Gastrocnemius medialis (tissue), 4 donors: ENCODE data around the gene PSAPL1. TPM values are rescaled to one million over a fixed set of nuclear protein-coding genes. Genes with fewer than 3 reads are reported as not detected.

Source experiments
- ATAC-seq, 2 donors: fragments of 150-250 bp; one replicate each; pipeline ENCODE4 v1.9.1; 2016
- DNase-seq, 2 donors: peaks; one replicate each; pipeline ENCODE4 v3.0.0-alpha.2; 2019
- H3K27ac ChIP-seq, 4 donors: fragments of 200-600 bp; sonication (generic); 1 replicate in 1 of 4; 2 replicates in 3 of 4; pipeline ENCODE4 v1.5.1; 2016 to 2018; ENCODE audit warnings: mild to moderate bottlenecking in 2 of 4, moderate library complexity in 1 of 4
- H3K27me3 ChIP-seq, 3 donors: fragments of 200-600 bp; sonication (generic) in 2 of 3; 1 replicate in 1 of 3; 2 replicates in 2 of 3; pipeline versions ENCODE4 v1.5.1 to v1.6.0; 2016 to 2019; ENCODE audit warnings: mild to moderate bottlenecking in 1 of 3, moderate library complexity in 1 of 3
- H3K36me3 ChIP-seq, 2 donors: fragments of 200-600 bp; sonication (generic) in 1 of 2; one replicate each; pipeline ENCODE4 v1.5.1; 2017 to 2018
- H3K4me1 ChIP-seq, 2 donors: fragments of 200-600 bp; sonication (generic) in 1 of 2; one replicate each; pipeline ENCODE4 v1.5.1; 2016 to 2017; ENCODE audit warnings: mild to moderate bottlenecking in 2 of 2
- H3K4me3 ChIP-seq, 4 donors: fragments of 200-600 bp; sonication (generic) in 3 of 4; 1 replicate in 1 of 4; 2 replicates in 3 of 4; pipeline ENCODE4 v1.5.1; 2016 to 2019; ENCODE audit warnings: mild to moderate bottlenecking in 2 of 4
- H3K9me3 ChIP-seq, 3 donors: fragments of 200-600 bp; sonication (generic) in 2 of 3; 1 replicate in 1 of 3; 2 replicates in 2 of 3; pipeline ENCODE4 v1.5.1; 2016 to 2019
- POLR2A ChIP-seq, 2 donors: fragments of 450-650 bp; IDR thresholded peaks; one replicate each; pipeline ENCODE4 v1.6.1; 2017; ENCODE audit warnings: antibody characterized with exemption in 2 of 2, mild to moderate bottlenecking in 2 of 2, moderate library complexity in 2 of 2
- in situ Hi-C, 4 donors: fragments of 200-750 bp; cut with MboI; loops; one replicate each; pipeline versions ENCODE4 v1.15.0 to v1.8.0; 2017; ENCODE audit warnings: low sequenced_read_pairs in 4 of 4
- intact Hi-C: fragments of 100-400 bp; cut with DNase I; formaldehyde crosslinking; loops from one replicate; pipeline ENCODE4 v1.15.1; 2023; ENCODE audit warnings: low total_unique reads
- total RNA-seq, 4 donors: library from RNA; depleted of rRNA; stranded (reverse); fragments of >200 nt; gene quantifications; one replicate each; pipeline versions ENCODE4 v1.1.0 to v1.2.3, GENCODE V29; 2016
- TF ChIP-seq, protein P1 (sequence below), 5 experiments: fragments of 450-650 bp in 3 of 5; fragments of 200-600 bp in 2 of 5; sonication (generic) in 2 of 5; IDR thresholded peaks in 4 of 5; conservative IDR thresholded peaks in 1 of 5; 1 replicate in 4 of 5; 2 replicates in 1 of 5; pipeline ENCODE4 v1.5.1; 2016 to 2019; ENCODE audit warnings: antibody characterized with exemption in 5 of 5, mild to moderate bottlenecking in 3 of 5, moderate library complexity in 3 of 5

Gene PSAPL1
- total RNA-seq, 4 donors from 2014 or later = not detected

DNA sequence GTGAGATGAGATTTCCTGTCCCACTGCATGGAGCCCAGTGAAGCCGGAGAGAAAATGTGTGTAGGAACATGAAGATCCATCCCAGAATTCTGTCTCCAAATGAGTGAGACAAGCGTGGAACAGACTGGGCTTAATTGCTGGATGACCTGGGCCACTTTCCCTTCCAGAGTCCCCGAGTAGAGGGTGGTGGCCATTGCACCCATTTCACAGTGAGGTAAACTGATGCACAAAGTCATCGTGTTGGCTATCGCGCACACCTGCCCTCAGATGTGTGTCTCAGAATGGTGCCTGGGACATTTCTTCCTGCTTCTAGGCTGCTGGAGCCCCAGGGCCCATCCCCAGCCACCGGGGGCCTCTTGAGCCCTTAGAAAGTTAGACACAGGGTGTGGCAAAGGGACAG is 43.0 kb upstream of the PSAPL1 start:
- no peak overlapping the region for H3K4me3 ChIP-seq

DNA sequence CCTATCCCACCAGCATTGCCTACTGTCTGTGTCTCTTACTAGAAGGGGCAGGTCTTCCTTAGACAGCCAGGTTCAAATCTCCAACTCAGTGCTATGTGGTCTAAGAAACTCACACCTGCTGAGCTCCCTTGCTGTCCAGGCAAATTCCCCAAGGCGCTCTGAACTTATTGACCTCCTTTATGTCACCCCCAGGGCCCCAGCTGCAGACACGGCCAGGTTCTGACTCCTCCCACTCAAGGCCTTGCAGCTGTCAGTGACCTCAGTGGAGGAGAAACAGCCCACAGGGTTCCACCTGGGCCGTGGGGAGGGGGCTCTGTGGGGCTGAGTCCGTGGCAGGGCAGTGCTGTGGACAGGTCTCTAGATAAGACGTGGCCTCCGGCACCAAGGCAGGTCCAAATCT is 42.1 kb upstream of the PSAPL1 start:
- H3K27me3 ChIP-seq = no peaks in the 10 kb centered on the region
- DNase-seq = no peak
- H3K27ac ChIP-seq = no peak overlapping the region
- TF ChIP-seq, protein P1, sequence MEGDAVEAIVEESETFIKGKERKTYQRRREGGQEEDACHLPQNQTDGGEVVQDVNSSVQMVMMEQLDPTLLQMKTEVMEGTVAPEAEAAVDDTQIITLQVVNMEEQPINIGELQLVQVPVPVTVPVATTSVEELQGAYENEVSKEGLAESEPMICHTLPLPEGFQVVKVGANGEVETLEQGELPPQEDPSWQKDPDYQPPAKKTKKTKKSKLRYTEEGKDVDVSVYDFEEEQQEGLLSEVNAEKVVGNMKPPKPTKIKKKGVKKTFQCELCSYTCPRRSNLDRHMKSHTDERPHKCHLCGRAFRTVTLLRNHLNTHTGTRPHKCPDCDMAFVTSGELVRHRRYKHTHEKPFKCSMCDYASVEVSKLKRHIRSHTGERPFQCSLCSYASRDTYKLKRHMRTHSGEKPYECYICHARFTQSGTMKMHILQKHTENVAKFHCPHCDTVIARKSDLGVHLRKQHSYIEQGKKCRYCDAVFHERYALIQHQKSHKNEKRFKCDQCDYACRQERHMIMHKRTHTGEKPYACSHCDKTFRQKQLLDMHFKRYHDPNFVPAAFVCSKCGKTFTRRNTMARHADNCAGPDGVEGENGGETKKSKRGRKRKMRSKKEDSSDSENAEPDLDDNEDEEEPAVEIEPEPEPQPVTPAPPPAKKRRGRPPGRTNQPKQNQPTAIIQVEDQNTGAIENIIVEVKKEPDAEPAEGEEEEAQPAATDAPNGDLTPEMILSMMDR (IDR thresholded peaks at IDR 0.05 in 4 of 5, conservative IDR thresholded peaks at IDR 0.05 in 1 of 5) = no peak
- no peak for TF ChIP-seq POLR2A (IDR thresholded peaks at IDR 0.05)
- H3K4me3 ChIP-seq = no peak overlapping the region
- no peak for ATAC-seq
- no peaks in the 10 kb centered on the region for H3K36me3 ChIP-seq
- no peaks in the 10 kb centered on the region for H3K4me1 ChIP-seq
- no peaks in the 10 kb centered on the region for H3K9me3 ChIP-seq
- intact Hi-C loops = no loop called here
- in situ Hi-C loops = no loop called here

More for the DNA sequence above, 43.0 kb upstream of the PSAPL1 start:
- Histone ChIP-seq H3K36me3 (no peaks in the 10 kb centered on the region), H3K9me3 (no peaks in the 10 kb centered on the region), H3K27me3 (no peaks in the 10 kb centered on the region), H3K4me1 (no peaks in the 10 kb centered on the region), H3K27ac (no peak overlapping the region)
- intact Hi-C loops (no loop called here), in situ Hi-C loops (no loop called here)
- TF ChIP-seq POLR2A (IDR thresholded peaks at IDR 0.05) = no peak
- TF ChIP-seq, protein P1 (IDR thresholded peaks at IDR 0.05 in 4 of 5, conservative IDR thresholded peaks at IDR 0.05 in 1 of 5) = no peak
- no peak for ATAC-seq
- no peak for DNase-seq

DNA sequence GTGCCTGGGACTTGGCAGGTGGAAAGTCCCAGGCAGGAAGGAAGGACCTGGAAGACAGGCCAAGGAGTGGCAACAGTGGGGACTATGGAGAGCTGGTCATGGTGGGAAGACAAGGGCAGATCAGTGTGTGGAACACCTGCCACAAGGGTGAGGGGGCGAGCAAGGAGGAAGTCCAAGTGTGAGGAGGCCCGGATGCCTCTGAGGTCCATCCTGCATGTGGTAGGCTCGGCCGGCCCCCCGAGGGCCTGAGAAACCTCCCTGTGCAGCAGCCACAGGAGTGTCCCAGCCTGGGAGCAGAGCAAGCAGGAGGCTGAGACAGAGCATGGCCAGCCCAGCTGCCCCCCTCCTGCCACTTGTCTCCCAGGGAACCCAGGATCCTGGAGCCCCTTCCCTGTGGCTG is 40.5 kb upstream of the PSAPL1 start:
- in situ Hi-C loops = no loop called here
- ATAC-seq (no peak), DNase-seq (no peak)
- no peaks in the 10 kb centered on the region for H3K9me3 ChIP-seq
- no peaks in the 10 kb centered on the region for H3K36me3 ChIP-seq
- intact Hi-C loops = no loop called here
- TF ChIP-seq, protein P1 (IDR thresholded peaks at IDR 0.05 in 4 of 5, conservative IDR thresholded peaks at IDR 0.05 in 1 of 5) = no peak
- TF ChIP-seq POLR2A (IDR thresholded peaks at IDR 0.05) = no peak
- no peak overlapping the region for H3K4me3 ChIP-seq
- no peak overlapping the region for H3K27ac ChIP-seq
- no peaks in the 10 kb centered on the region for H3K27me3 ChIP-seq
- no peaks in the 10 kb centered on the region for H3K4me1 ChIP-seq

DNA sequence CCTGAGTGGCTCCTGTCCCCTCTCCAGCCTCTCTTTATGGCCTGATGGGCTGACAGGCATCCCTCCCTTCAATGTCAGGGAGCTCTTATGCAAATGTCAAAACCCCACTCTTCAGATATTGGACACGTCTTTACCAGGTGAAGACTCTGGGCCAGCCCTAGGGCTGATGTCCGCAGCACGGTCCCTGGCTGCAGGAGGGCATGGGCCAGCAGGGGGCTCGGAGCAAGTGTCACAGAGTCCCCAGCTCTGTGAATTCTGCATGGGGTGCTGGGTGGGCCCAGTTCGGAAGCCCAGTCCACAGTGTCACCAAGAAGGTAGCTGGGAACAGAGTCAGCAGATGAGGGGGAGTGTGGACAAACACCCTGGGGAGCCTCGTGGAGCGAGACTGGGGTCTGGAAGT is 39.6 kb upstream of the PSAPL1 start:
- intact Hi-C loops (no loop called here), in situ Hi-C loops (no loop called here)
- Histone ChIP-seq H3K9me3 (no peaks in the 10 kb centered on the region), H3K4me3 (no peak overlapping the region), H3K27me3 (no peaks in the 10 kb centered on the region), H3K4me1 (no peaks in the 10 kb centered on the region), H3K27ac (no peak overlapping the region), H3K36me3 (no peaks in the 10 kb centered on the region)
- TF ChIP-seq, protein P1 (IDR thresholded peaks at IDR 0.05 in 4 of 5, conservative IDR thresholded peaks at IDR 0.05 in 1 of 5) = no peak
- no peak for TF ChIP-seq POLR2A (IDR thresholded peaks at IDR 0.05)
- ATAC-seq (no peak), DNase-seq (no peak)

DNA sequence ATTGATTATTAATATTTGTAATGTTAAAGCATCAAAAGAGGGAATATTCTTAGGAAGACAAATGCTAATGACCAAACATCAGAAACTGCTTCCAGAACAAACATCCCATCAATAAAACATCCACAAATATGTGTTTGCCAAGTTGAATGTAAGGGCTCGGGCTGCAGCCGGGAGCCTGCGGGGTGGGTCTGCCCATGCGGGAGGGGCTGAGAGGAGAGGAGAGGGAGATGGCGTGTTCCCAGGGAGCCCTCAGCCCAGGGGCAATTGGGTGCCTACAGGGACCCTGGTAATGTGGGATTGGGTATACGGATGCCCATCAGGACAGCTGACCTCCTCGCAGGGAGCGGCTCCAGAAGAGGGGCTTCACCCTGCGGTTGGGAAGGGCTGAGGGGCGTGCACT is 38.4 kb upstream of the PSAPL1 start:
- no peaks in the 10 kb centered on the region for H3K9me3 ChIP-seq
- H3K27me3 ChIP-seq = no peaks in the 10 kb centered on the region
- no peak overlapping the region for H3K4me3 ChIP-seq
- no peaks in the 10 kb centered on the region for H3K36me3 ChIP-seq
- no peak overlapping the region for H3K27ac ChIP-seq
- no peak for DNase-seq
- intact Hi-C loops = no loop called here
- no peak for ATAC-seq
- no peaks in the 10 kb centered on the region for H3K4me1 ChIP-seq
- in situ Hi-C loops = no loop called here
- TF ChIP-seq POLR2A (IDR thresholded peaks at IDR 0.05) = no peak
- TF ChIP-seq, protein P1 (IDR thresholded peaks at IDR 0.05 in 4 of 5, conservative IDR thresholded peaks at IDR 0.05 in 1 of 5) = no peak
